K562 (cell line): Measurements from ENCODE around the gene MOCS3. TPM values are rescaled to one million over a fixed set of nuclear protein-coding genes. Genes with fewer than 3 reads are reported as not detected.

Experiments
- JUN ChIP-seq, 2 experiments: sonication (generic) in 1 of 2; formaldehyde crosslinking in 1 of 2; IDR thresholded peaks; 2 replicates each; pipeline versions ENCODE4 v1.6.1 to v1.8.0; 2012 to 2022; ENCODE audit warnings: borderline replicate concordance in 2 of 2, mild to moderate bottlenecking in 2 of 2, improper control_type of control experiment in 1 of 2, low read depth in 1 of 2, low read length in 1 of 2, missing genetic modification reagents in 1 of 2
- LCOR ChIP-seq: sonication (generic); formaldehyde crosslinking; IDR thresholded peaks from 2 replicates; pipeline ENCODE4 v1.8.0; 2022; ENCODE audit warnings: mild to moderate bottlenecking, missing genetic modification reagents
- NFATC3 ChIP-seq: fragments of 450-650 bp; IDR thresholded peaks from 2 replicates; pipeline ENCODE4 v1.6.1; 2017; ENCODE audit warnings: mild to moderate bottlenecking
- RB1 ChIP-seq: fragments of 450-650 bp; IDR thresholded peaks from 2 replicates; pipeline ENCODE4 v1.6.1; 2017; ENCODE audit warnings: low read depth, mild to moderate bottlenecking
- TAF9B ChIP-seq: fragments of 450-650 bp; IDR thresholded peaks from 2 replicates; pipeline ENCODE4 v1.6.1; 2018; ENCODE audit warnings: mild to moderate bottlenecking; ENCODE audit not compliant: partially characterized antibody
- polyA plus RNA-seq, 8 experiments: library from polyadenylated mRNA; depleted of rRNA in 4 of 8; stranded (reverse) in 5 of 8; unstranded in 3 of 8; fragments of >200 nt; fragmentation: Nextera tagmentation in 2 of 8; fragmentation: Illumina TruSeq in 1 of 8; extraction: Ambion mirVana in 2 of 8; extraction: Trizol in 1 of 8; gene quantifications; 2 replicates each; pipeline versions ENCODE4 v1.2.1 to v1.2.3, GENCODE V29; 2011 to 2014; ENCODE audit warnings: inconsistent platforms in 1 of 8, missing spikeins in 1 of 8
- total RNA-seq, 7 experiments: library from RNA; depleted of rRNA in 6 of 7; stranded (reverse); fragments of >200 nt in 6 of 7; fragmentation: Illumina TruSeq in 2 of 7; extraction: Trizol in 2 of 7; gene quantifications; 2 replicates each; pipeline versions ENCODE4 v1.2.1 to v1.2.3, GENCODE V29; 2011 to 2021; ENCODE audit warnings: low replicate concordance in 1 of 7
- TF ChIP-seq, protein P1 (sequence below): fragments of 450-650 bp; IDR thresholded peaks from 2 replicates; pipeline ENCODE4 v1.7.1; 2018; ENCODE audit warnings: mild to moderate bottlenecking, low read depth; ENCODE audit not compliant: partially characterized antibody
- TF ChIP-seq, protein P2 (sequence below), 3 experiments: fragments of 200-800 bp in 1 of 3; fragments of 250-450 bp in 1 of 3; fragments of 450-650 bp in 1 of 3; sonication (Bioruptor Pico) in 1 of 3; sonication (Bioruptor generic) in 1 of 3; formaldehyde crosslinking in 1 of 3; IDR thresholded peaks; 2 replicates each; pipeline versions ENCODE4 v1.6.1 to v1.8.0; 2016 to 2022; ENCODE audit warnings: mild to moderate bottlenecking in 2 of 3, missing genetic modification characterization in 2 of 3, missing compliant biosample characterization in 1 of 3, moderate library complexity in 1 of 3
- TF ChIP-seq, protein P3 (sequence below): fragments of 450-650 bp; IDR thresholded peaks from 2 replicates; pipeline ENCODE4 v1.6.1; 2016
- TF ChIP-seq, protein P4 (sequence below): conservative IDR thresholded peaks from 2 replicates; pipeline ENCODE4 v1.6.1; 2011; ENCODE audit warnings: low read depth, mild to moderate bottlenecking, low read length; ENCODE audit not compliant: control insufficient read depth
- TF ChIP-seq, protein P5 (sequence below), 2 experiments: fragments of 150-350 bp in 1 of 2; IDR thresholded peaks; 2 replicates each; pipeline ENCODE4 v1.6.1; 2012 to 2016; ENCODE audit warnings: low read depth in 2 of 2, low read length in 2 of 2, mild to moderate bottlenecking in 1 of 2, moderate library complexity in 1 of 2

The MOCS3 gene
- total and polyA plus RNA-seq, 9 of the 15 experiments (the other 6 are each of a cell fraction or from before 2014, with no cell fraction given) = 0.70 to 6.2 (median 2.9) TPM

DNA sequence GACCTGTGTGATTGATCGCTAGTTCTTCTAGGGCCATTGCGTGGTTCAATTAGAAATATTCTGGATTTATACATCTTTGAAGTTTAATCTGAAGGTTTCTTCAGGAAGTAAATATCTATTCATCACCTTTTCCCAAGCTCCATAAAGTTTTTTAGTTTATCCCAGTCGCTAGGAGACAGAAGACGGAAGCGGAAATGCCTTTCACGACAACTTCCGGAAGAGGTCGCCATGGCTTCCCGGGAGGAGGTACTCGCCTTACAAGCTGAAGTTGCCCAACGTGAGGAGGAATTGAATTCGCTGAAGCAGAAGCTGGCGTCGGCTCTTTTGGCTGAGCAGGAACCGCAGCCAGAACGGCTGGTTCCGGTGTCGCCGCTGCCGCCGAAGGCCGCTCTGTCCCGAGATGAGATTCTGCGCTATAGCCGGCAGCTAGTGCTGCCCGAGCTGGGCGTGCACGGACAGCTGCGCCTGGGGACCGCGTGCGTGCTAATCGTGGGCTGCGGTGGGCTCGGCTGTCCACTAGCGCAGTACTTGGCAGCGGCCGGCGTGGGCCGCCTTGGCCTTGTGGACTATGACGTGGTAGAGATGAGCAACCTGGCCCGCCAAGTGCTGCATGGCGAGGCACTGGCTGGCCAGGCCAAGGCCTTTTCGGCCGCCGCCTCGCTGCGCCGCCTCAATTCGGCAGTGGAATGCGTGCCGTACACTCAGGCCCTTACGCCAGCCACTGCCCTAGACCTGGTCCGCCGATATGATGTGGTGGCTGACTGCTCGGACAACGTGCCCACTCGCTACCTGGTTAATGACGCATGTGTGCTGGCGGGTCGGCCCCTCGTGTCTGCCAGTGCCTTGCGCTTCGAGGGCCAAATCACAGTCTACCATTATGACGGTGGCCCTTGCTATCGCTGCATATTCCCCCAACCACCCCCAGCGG lies at the start of gene MOCS3 (continued):
- TF ChIP-seq, protein P1, sequence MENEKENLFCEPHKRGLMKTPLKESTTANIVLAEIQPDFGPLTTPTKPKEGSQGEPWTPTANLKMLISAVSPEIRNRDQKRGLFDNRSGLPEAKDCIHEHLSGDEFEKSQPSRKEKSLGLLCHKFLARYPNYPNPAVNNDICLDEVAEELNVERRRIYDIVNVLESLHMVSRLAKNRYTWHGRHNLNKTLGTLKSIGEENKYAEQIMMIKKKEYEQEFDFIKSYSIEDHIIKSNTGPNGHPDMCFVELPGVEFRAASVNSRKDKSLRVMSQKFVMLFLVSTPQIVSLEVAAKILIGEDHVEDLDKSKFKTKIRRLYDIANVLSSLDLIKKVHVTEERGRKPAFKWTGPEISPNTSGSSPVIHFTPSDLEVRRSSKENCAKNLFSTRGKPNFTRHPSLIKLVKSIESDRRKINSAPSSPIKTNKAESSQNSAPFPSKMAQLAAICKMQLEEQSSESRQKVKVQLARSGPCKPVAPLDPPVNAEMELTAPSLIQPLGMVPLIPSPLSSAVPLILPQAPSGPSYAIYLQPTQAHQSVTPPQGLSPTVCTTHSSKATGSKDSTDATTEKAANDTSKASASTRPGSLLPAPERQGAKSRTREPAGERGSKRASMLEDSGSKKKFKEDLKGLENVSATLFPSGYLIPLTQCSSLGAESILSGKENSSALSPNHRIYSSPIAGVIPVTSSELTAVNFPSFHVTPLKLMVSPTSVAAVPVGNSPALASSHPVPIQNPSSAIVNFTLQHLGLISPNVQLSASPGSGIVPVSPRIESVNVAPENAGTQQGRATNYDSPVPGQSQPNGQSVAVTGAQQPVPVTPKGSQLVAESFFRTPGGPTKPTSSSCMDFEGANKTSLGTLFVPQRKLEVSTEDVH = peak; percentile 98
- TF ChIP-seq, protein P2, sequence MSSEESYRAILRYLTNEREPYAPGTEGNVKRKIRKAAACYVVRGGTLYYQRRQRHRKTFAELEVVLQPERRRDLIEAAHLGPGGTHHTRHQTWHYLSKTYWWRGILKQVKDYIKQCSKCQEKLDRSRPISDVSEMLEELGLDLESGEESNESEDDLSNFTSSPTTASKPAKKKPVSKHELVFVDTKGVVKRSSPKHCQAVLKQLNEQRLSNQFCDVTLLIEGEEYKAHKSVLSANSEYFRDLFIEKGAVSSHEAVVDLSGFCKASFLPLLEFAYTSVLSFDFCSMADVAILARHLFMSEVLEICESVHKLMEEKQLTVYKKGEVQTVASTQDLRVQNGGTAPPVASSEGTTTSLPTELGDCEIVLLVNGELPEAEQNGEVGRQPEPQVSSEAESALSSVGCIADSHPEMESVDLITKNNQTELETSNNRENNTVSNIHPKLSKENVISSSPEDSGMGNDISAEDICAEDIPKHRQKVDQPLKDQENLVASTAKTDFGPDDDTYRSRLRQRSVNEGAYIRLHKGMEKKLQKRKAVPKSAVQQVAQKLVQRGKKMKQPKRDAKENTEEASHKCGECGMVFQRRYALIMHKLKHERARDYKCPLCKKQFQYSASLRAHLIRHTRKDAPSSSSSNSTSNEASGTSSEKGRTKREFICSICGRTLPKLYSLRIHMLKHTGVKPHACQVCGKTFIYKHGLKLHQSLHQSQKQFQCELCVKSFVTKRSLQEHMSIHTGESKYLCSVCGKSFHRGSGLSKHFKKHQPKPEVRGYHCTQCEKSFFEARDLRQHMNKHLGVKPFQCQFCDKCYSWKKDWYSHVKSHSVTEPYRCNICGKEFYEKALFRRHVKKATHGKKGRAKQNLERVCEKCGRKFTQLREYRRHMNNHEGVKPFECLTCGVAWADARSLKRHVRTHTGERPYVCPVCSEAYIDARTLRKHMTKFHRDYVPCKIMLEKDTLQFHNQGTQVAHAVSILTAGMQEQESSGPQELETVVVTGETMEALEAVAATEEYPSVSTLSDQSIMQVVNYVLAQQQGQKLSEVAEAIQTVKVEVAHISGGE (CRISPR knock-in tag; IDR thresholded peaks at IDR 0.05) = peak; percentile 42 to 71 (median 48); a peak in 4 of 6 replicates
- peak; percentile 76 for TF ChIP-seq TAF9B
- no peak for TF ChIP-seq NFATC3
- TF ChIP-seq, protein P3, sequence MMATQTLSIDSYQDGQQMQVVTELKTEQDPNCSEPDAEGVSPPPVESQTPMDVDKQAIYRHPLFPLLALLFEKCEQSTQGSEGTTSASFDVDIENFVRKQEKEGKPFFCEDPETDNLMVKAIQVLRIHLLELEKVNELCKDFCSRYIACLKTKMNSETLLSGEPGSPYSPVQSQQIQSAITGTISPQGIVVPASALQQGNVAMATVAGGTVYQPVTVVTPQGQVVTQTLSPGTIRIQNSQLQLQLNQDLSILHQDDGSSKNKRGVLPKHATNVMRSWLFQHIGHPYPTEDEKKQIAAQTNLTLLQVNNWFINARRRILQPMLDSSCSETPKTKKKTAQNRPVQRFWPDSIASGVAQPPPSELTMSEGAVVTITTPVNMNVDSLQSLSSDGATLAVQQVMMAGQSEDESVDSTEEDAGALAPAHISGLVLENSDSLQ = peak; percentile 69
- TF ChIP-seq, protein P4, sequence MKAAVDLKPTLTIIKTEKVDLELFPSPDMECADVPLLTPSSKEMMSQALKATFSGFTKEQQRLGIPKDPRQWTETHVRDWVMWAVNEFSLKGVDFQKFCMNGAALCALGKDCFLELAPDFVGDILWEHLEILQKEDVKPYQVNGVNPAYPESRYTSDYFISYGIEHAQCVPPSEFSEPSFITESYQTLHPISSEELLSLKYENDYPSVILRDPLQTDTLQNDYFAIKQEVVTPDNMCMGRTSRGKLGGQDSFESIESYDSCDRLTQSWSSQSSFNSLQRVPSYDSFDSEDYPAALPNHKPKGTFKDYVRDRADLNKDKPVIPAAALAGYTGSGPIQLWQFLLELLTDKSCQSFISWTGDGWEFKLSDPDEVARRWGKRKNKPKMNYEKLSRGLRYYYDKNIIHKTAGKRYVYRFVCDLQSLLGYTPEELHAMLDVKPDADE = peak; percentile 55; the same call in 1 of the 2 replicates
- TF ChIP-seq RB1 = 0 out of 2 replicates have a peak, but pooled peaks have one; percentile 4
- TF ChIP-seq, protein P5, sequence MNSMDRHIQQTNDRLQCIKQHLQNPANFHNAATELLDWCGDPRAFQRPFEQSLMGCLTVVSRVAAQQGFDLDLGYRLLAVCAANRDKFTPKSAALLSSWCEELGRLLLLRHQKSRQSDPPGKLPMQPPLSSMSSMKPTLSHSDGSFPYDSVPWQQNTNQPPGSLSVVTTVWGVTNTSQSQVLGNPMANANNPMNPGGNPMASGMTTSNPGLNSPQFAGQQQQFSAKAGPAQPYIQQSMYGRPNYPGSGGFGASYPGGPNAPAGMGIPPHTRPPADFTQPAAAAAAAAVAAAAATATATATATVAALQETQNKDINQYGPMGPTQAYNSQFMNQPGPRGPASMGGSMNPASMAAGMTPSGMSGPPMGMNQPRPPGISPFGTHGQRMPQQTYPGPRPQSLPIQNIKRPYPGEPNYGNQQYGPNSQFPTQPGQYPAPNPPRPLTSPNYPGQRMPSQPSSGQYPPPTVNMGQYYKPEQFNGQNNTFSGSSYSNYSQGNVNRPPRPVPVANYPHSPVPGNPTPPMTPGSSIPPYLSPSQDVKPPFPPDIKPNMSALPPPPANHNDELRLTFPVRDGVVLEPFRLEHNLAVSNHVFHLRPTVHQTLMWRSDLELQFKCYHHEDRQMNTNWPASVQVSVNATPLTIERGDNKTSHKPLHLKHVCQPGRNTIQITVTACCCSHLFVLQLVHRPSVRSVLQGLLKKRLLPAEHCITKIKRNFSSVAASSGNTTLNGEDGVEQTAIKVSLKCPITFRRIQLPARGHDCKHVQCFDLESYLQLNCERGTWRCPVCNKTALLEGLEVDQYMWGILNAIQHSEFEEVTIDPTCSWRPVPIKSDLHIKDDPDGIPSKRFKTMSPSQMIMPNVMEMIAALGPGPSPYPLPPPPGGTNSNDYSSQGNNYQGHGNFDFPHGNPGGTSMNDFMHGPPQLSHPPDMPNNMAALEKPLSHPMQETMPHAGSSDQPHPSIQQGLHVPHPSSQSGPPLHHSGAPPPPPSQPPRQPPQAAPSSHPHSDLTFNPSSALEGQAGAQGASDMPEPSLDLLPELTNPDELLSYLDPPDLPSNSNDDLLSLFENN (IDR thresholded peaks at IDR 0.05; ENCODE audit: low read depth in 2 of 2, low read length in 2 of 2) = 0 out of 4 replicates have a peak, but pooled peaks of 1 of the 2 experiments have one; percentile 19
- TF ChIP-seq LCOR (CRISPR knock-in tag) = peak; percentile 68; the same call in 1 of the 2 replicates
- TF ChIP-seq JUN (IDR thresholded peaks at IDR 0.05; ENCODE audit: borderline replicate concordance, low read depth, low read length) = no peak
- peak; percentile 49; the same call in 1 of the 2 replicates for TF ChIP-seq JUN (CRISPR knock-in tag; IDR thresholded peaks at IDR 0.05; ENCODE audit: borderline replicate concordance)
